Fibroblast of mammary gland (primary cell): Measurements from ENCODE around the gene MSS51.
A peak's percentile ranks its signal among the peaks of the same experiment; 100 is the strongest.

Experiments used
- DNase-seq: peaks from one replicate; pipeline ENCODE4 v3.0.0-alpha.2; 2010; ENCODE audit warnings: low read depth
- H3K4me3 ChIP-seq: 2 replicates; pipeline ENCODE4 v1.5.1; 2011; ENCODE audit warnings: low read depth, mild to moderate bottlenecking, low read length, moderate library complexity; ENCODE audit not compliant: control insufficient read depth
- TF ChIP-seq, protein P1 (sequence below): conservative IDR thresholded peaks from 2 replicates; pipeline ENCODE4 v1.5.1; 2011; ENCODE audit warnings: low read depth, low read length, inconsistent platforms; ENCODE audit not compliant: control insufficient read depth, insufficient read depth

Gene MSS51

DNA sequence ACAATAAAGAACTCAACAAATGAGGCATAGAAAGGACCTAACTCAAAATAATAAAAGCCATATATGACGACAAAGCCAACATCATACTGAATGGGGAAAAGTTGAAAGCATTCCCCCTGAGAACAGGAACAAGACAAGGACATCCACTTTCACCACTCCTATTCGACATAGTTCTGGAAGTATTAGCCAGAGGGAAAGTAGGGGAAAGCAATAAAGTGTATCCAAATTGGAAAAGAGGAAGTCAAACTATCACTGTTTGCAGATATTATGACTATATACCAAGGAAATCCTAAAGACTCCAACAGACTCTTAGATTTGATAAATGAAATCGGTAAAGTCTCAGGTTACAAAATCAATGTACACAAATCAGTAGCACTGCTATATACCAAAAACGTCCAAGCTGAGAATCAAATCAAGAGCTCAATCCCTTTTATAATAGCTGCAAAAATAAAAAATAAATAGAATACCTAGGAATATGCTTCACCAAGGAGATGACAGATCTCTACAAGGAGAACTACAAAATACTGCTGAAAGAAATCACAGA lies 24.3 kb downstream of the MSS51 start:
- DNase-seq, result no peak
- H3K4me3 ChIP-seq, result no peak overlapping the region
- TF ChIP-seq, protein P1, sequence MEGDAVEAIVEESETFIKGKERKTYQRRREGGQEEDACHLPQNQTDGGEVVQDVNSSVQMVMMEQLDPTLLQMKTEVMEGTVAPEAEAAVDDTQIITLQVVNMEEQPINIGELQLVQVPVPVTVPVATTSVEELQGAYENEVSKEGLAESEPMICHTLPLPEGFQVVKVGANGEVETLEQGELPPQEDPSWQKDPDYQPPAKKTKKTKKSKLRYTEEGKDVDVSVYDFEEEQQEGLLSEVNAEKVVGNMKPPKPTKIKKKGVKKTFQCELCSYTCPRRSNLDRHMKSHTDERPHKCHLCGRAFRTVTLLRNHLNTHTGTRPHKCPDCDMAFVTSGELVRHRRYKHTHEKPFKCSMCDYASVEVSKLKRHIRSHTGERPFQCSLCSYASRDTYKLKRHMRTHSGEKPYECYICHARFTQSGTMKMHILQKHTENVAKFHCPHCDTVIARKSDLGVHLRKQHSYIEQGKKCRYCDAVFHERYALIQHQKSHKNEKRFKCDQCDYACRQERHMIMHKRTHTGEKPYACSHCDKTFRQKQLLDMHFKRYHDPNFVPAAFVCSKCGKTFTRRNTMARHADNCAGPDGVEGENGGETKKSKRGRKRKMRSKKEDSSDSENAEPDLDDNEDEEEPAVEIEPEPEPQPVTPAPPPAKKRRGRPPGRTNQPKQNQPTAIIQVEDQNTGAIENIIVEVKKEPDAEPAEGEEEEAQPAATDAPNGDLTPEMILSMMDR, result no peak

DNA sequence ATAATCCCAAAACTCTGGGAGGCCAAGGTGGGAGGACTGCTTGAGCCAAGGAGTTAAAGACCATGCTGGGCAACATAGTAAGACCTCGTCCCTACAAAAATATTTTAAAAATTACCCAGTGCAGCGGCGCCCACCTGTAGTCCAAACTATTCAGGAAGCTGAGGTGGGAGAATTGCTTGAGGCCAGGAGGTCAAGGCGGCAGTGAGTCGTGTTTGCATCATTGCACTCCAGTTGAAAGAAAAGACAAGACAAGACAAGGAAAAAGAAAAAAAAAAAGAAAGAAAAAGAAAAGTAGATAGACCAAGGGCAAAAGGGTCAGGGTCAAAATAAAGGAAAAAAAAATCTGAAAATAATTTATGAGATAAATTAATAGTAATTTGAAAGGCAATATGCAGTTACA lies 25.3 kb downstream of the MSS51 start:
- peak; percentile 22 for DNase-seq
- TF ChIP-seq, protein P1, result no peak
- H3K4me3 ChIP-seq, result no peak overlapping the region

DNA sequence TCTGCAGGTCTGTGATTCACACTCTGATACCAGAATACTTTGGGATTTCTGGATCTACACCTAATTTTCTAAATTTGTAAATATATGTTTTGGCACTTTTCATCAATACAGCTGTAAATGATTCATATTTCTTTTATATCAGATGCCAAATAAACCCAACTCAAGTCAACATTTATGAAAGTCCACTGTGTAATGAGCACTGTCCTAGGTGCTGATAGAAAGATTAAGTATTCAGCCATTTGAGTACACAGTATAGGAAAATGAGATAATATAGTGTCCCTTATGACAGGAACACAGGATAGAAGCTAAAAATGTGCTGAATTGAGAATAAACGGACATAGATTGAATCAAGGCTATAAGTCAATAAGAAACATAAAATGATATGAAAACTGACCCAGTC lies 25.9 kb downstream of the MSS51 start:
- TF ChIP-seq, protein P1, result no peak
- H3K4me3 ChIP-seq, result no peak overlapping the region
- DNase-seq, result no peak

DNA sequence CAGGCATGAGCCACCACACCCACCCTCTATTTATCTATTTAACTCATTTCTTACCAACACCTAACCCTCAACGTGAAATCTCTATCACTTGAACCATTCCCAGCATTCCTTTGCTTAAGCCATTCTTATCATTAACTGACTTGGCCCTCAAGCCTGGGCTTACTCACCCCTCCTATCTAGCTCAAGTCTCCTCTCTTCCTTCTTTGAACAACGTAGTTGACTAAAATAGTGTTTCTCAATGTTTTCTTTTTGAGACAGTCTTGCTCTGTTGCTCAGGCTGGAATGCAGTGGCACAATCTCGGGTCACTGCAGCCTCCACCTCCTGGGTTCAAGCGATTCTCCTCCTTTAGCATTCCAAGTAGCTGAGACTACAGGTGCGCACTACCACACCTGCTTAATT lies 26.5 kb downstream of the MSS51 start:
- H3K4me3 ChIP-seq, result no peak overlapping the region
- TF ChIP-seq, protein P1, result no peak
- no peak for DNase-seq

DNA sequence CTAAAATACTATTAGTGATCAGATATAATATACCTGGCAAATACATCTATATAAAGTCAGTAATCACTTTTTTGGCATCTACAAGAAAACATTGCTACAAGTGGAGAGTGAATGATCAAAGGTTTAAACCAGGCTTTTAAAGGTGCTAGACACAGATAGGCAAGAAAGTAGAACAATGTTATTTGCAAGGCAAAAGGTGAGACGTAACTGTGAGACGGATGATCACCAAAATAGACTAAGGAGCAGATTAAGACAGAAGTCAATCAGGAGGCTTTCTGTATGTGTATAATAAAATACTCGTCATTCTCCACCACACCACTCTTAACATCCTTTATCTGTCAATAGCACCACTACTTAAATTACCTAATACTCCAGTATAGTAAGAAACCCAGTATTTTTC lies 27.8 kb downstream of the MSS51 start:
- DNase-seq, result no peak
- TF ChIP-seq, protein P1, result no peak
- no peak overlapping the region for H3K4me3 ChIP-seq

DNA sequence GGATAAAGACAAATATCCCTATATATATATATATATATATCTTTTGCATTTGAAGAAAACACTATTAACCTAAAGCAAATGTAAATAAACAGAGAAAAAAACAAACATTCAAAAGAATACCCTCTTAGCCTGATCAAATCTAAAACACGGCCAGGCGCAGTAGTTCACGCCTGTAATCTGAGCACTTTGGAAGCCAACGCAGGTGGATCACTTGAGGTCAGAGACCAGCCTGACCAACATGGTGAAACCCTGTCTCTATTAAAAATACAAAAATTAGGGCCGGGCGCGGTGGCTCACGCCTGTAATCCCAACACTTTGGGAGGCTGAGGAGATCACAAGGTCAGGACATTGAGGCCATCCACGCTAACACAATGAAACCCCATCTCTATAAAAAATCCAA lies 28.7 kb downstream of the MSS51 start:
- TF ChIP-seq, protein P1, result no peak
- no peak for DNase-seq
- H3K4me3 ChIP-seq, result no peak overlapping the region

DNA sequence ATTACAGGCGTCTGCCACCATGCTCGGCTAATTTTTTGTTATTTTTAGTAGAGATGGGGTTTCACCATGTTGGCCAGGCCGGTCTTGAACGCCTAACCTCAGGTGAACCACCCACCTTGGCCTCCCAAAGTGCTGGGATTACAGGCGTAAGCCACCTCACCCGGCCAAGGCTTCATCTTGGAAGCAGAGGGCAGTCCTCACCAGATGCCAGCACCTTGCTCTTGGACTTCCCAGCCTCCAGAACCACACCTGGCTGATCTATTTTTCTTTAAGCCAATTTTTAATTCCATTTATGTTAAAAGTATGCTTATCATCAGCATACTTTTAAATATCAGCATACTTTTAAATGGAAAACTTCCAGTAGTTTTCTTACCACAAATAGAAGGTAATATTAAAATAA lies 31.7 kb downstream of the MSS51 start:
- TF ChIP-seq, protein P1, result no peak
- no peak for DNase-seq
- no peak overlapping the region for H3K4me3 ChIP-seq
